K562 (cell line): ENCODE data around the gene GXYLT2. TPM values are rescaled to one million over a fixed set of nuclear protein-coding genes. Genes with fewer than 3 reads are reported as not detected.

ENCODE experiments used
- CEBPB ChIP-seq: fragments of 450-650 bp; IDR thresholded peaks from 2 replicates; pipeline ENCODE4 v1.6.1; 2016; ENCODE audit warnings: missing genetic modification characterization, missing compliant biosample characterization
- ETV6 ChIP-seq, 3 experiments: fragments of 150-350 bp in 1 of 3; sonication (generic) in 1 of 3; formaldehyde crosslinking in 1 of 3; IDR thresholded peaks; 2 replicates each; pipeline versions ENCODE4 v1.6.1 to v1.8.0; 2014 to 2022; ENCODE audit warnings: borderline replicate concordance in 2 of 3, low read depth in 2 of 3, antibody characterized with exemption in 1 of 3, low read length in 1 of 3, mild to moderate bottlenecking in 1 of 3, missing genetic modification reagents in 1 of 3
- FOXM1 ChIP-seq, 2 experiments: fragments of 450-650 bp in 1 of 2; sonication (generic) in 1 of 2; formaldehyde crosslinking in 1 of 2; IDR thresholded peaks; 2 replicates each; pipeline versions ENCODE4 v1.6.1 to v1.9.0; 2017 to 2022; ENCODE audit warnings: low read depth in 2 of 2, mild to moderate bottlenecking in 2 of 2, missing genetic modification reagents in 1 of 2, moderate library complexity in 1 of 2
- HDAC8 ChIP-seq: fragments of 450-650 bp; IDR thresholded peaks from 2 replicates; pipeline ENCODE4 v1.6.1; 2016; ENCODE audit warnings: mild to moderate bottlenecking, missing genetic modification characterization, moderate library complexity, missing compliant biosample characterization
- HDGF ChIP-seq: fragments of 450-650 bp; IDR thresholded peaks from 2 replicates; pipeline ENCODE4 v1.6.1; 2016
- MTF1 ChIP-seq: fragments of 250-450 bp; sonication (Bioruptor Pico); IDR thresholded peaks from 2 replicates; pipeline ENCODE4 v1.9.0; 2021; ENCODE audit warnings: moderate library complexity, mild to moderate bottlenecking, inconsistent platforms, borderline replicate concordance
- NCOA4 ChIP-seq: fragments of 450-650 bp; IDR thresholded peaks from 2 replicates; pipeline ENCODE4 v1.6.1; 2018; ENCODE audit warnings: mild to moderate bottlenecking; ENCODE audit not compliant: partially characterized antibody
- POLR2A ChIP-seq: fragments of 450-650 bp; conservative IDR thresholded peaks from 2 replicates; pipeline ENCODE4 v1.6.1; 2016
- POLR2H ChIP-seq: IDR thresholded peaks from 2 replicates; pipeline ENCODE4 v1.6.1; 2016; ENCODE audit warnings: missing genetic modification characterization, low read depth, mild to moderate bottlenecking, control low read depth, missing compliant biosample characterization, moderate library complexity
- STAG1 ChIP-seq: sonication (generic); formaldehyde crosslinking; IDR thresholded peaks from 2 replicates; pipeline ENCODE4 v1.5.0; 2020; ENCODE audit warnings: missing genetic modification reagents, borderline replicate concordance
- TAF15 ChIP-seq: fragments of 200-400 bp; formaldehyde crosslinking; IDR thresholded peaks from 2 replicates; pipeline ENCODE4 v1.6.1; 2017; ENCODE audit warnings: mild to moderate bottlenecking, low read depth, low read length, moderate library complexity
- ZBED1 ChIP-seq: IDR thresholded peaks from 2 replicates; pipeline ENCODE4 v1.6.1; 2014
- ZNF239 ChIP-seq: fragments of 250-450 bp; sonication (Bioruptor Pico); IDR thresholded peaks from 2 replicates; pipeline ENCODE4 v1.4.0; 2020; ENCODE audit warnings: mild to moderate bottlenecking
- ZNF253 ChIP-seq: fragments of 250-450 bp; sonication (Bioruptor Pico); conservative IDR thresholded peaks from 2 replicates; pipeline ENCODE4 v1.6.1; 2021; ENCODE audit warnings: mild to moderate bottlenecking
- ZNF507 ChIP-seq: conservative IDR thresholded peaks from 2 replicates; pipeline ENCODE4 v1.6.1; 2017; ENCODE audit warnings: missing genetic modification characterization, missing compliant biosample characterization
- polyA plus RNA-seq, 8 experiments: library from polyadenylated mRNA; depleted of rRNA in 4 of 8; stranded (reverse) in 5 of 8; unstranded in 3 of 8; fragments of >200 nt; fragmentation: Nextera tagmentation in 2 of 8; fragmentation: Illumina TruSeq in 1 of 8; extraction: Ambion mirVana in 2 of 8; extraction: Trizol in 1 of 8; gene quantifications; 2 replicates each; pipeline versions ENCODE4 v1.2.1 to v1.2.3, GENCODE V29; 2011 to 2014; ENCODE audit warnings: inconsistent platforms in 1 of 8, missing spikeins in 1 of 8
- total RNA-seq, 7 experiments: library from RNA; depleted of rRNA in 6 of 7; stranded (reverse); fragments of >200 nt in 6 of 7; fragmentation: Illumina TruSeq in 2 of 7; extraction: Trizol in 2 of 7; gene quantifications; 2 replicates each; pipeline versions ENCODE4 v1.2.1 to v1.2.3, GENCODE V29; 2011 to 2021; ENCODE audit warnings: low replicate concordance in 1 of 7
- TF ChIP-seq, protein P1 (sequence below): fragments of 200-600 bp; sonication (generic); IDR thresholded peaks from one replicate; pipeline ENCODE4 v1.6.1; 2012; ENCODE audit warnings: mild to moderate bottlenecking, low read depth, low read length, inconsistent platforms
- TF ChIP-seq, protein P2 (sequence below): fragments of 250-450 bp; sonication (Bioruptor Pico); IDR thresholded peaks from 2 replicates; pipeline ENCODE4 v1.9.0; 2021; ENCODE audit warnings: mild to moderate bottlenecking

Gene GXYLT2
- total and polyA plus RNA-seq, 9 of the 15 experiments (the other 6 are each of a cell fraction or from before 2014, with no cell fraction given), result 0.71 to 6.0 (median 3.3) TPM

DNA sequence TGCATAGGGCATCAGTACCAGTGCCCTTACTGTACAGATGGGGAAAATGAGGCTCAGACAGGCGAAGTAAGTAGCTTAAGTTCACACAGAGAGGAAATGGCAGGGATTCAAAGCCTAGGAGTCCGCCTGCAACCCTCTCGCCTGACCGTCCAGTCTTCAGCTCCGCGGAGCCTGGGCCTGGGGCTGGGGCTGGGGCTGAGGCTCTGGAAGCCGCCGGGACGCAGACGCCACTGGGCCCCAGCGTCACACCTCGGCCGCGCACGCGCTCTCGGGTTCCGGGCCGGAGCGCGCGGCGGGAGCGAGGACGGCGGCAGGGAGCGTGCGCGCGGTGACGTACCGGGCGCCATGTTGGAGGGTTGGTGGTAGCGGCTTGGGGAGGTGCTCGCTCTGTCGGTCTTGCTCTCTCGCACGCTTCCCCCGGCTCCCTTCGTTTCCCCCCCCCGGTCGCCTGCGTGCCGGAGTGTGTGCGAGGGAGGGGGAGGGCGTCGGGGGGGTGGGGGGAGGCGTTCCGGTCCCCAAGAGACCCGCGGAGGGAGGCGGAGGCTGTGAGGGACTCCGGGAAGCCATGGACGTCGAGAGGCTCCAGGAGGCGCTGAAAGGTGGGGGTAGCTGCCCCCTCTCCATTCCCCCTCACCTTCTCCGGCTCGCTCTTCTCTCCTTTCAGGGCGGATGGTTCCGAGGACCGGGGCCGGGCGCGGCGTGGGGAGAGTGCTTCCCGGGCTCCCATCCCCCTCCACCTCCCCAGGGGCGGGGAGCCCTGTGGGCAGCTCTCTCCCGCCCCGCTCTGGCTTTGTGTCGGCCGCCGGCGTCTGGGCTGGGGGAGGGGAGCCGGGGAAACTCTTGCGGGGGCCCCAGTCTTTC is 108.9 kb downstream of the GXYLT2 start, which contains the start of gene PPP4R2 (continued):
- TF ChIP-seq, protein P1, sequence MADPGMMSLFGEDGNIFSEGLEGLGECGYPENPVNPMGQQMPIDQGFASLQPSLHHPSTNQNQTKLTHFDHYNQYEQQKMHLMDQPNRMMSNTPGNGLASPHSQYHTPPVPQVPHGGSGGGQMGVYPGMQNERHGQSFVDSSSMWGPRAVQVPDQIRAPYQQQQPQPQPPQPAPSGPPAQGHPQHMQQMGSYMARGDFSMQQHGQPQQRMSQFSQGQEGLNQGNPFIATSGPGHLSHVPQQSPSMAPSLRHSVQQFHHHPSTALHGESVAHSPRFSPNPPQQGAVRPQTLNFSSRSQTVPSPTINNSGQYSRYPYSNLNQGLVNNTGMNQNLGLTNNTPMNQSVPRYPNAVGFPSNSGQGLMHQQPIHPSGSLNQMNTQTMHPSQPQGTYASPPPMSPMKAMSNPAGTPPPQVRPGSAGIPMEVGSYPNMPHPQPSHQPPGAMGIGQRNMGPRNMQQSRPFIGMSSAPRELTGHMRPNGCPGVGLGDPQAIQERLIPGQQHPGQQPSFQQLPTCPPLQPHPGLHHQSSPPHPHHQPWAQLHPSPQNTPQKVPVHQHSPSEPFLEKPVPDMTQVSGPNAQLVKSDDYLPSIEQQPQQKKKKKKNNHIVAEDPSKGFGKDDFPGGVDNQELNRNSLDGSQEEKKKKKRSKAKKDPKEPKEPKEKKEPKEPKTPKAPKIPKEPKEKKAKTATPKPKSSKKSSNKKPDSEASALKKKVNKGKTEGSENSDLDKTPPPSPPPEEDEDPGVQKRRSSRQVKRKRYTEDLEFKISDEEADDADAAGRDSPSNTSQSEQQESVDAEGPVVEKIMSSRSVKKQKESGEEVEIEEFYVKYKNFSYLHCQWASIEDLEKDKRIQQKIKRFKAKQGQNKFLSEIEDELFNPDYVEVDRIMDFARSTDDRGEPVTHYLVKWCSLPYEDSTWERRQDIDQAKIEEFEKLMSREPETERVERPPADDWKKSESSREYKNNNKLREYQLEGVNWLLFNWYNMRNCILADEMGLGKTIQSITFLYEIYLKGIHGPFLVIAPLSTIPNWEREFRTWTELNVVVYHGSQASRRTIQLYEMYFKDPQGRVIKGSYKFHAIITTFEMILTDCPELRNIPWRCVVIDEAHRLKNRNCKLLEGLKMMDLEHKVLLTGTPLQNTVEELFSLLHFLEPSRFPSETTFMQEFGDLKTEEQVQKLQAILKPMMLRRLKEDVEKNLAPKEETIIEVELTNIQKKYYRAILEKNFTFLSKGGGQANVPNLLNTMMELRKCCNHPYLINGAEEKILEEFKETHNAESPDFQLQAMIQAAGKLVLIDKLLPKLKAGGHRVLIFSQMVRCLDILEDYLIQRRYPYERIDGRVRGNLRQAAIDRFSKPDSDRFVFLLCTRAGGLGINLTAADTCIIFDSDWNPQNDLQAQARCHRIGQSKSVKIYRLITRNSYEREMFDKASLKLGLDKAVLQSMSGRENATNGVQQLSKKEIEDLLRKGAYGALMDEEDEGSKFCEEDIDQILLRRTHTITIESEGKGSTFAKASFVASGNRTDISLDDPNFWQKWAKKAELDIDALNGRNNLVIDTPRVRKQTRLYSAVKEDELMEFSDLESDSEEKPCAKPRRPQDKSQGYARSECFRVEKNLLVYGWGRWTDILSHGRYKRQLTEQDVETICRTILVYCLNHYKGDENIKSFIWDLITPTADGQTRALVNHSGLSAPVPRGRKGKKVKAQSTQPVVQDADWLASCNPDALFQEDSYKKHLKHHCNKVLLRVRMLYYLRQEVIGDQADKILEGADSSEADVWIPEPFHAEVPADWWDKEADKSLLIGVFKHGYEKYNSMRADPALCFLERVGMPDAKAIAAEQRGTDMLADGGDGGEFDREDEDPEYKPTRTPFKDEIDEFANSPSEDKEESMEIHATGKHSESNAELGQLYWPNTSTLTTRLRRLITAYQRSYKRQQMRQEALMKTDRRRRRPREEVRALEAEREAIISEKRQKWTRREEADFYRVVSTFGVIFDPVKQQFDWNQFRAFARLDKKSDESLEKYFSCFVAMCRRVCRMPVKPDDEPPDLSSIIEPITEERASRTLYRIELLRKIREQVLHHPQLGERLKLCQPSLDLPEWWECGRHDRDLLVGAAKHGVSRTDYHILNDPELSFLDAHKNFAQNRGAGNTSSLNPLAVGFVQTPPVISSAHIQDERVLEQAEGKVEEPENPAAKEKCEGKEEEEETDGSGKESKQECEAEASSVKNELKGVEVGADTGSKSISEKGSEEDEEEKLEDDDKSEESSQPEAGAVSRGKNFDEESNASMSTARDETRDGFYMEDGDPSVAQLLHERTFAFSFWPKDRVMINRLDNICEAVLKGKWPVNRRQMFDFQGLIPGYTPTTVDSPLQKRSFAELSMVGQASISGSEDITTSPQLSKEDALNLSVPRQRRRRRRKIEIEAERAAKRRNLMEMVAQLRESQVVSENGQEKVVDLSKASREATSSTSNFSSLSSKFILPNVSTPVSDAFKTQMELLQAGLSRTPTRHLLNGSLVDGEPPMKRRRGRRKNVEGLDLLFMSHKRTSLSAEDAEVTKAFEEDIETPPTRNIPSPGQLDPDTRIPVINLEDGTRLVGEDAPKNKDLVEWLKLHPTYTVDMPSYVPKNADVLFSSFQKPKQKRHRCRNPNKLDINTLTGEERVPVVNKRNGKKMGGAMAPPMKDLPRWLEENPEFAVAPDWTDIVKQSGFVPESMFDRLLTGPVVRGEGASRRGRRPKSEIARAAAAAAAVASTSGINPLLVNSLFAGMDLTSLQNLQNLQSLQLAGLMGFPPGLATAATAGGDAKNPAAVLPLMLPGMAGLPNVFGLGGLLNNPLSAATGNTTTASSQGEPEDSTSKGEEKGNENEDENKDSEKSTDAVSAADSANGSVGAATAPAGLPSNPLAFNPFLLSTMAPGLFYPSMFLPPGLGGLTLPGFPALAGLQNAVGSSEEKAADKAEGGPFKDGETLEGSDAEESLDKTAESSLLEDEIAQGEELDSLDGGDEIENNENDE, result no peak
- TF ChIP-seq CEBPB (no peak), ZNF239 (CRISPR knock-in tag) (no peak), ZNF253 (CRISPR knock-in tag) (no peak), ETV6 (IDR thresholded peaks at IDR 0.05; ENCODE audit: borderline replicate concordance in 1 of 2, low read depth in 2 of 2, low read length in 1 of 2) (no peak), ETV6 (CRISPR knock-in tag; IDR thresholded peaks at IDR 0.05; ENCODE audit: borderline replicate concordance) (no peak), ZBED1 (no peak), FOXM1 (IDR thresholded peaks at IDR 0.05; ENCODE audit: low read depth) (no peak), FOXM1 (CRISPR knock-in tag; IDR thresholded peaks at IDR 0.05; ENCODE audit: low read depth) (no peak), STAG1 (CRISPR knock-in tag) (no peak), MTF1 (CRISPR knock-in tag) (no peak), ZNF507 (tag) (no peak), TAF15 (no peak), HDGF (no peak), NCOA4 (no peak), HDAC8 (tag) (no peak), POLR2A (peak; percentile 71), POLR2H (peak; percentile 69)
- TF ChIP-seq, protein P2, sequence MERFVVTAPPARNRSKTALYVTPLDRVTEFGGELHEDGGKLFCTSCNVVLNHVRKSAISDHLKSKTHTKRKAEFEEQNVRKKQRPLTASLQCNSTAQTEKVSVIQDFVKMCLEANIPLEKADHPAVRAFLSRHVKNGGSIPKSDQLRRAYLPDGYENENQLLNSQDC (CRISPR knock-in tag), result no peak
